Measurements from ENCODE around the gene SLC10A7. TPM values are rescaled to one million over a fixed set of nuclear protein-coding genes. Genes with fewer than 3 reads are reported as not detected.

Gene SLC10A7
- total and polyA plus RNA-seq, 4 donors: 3.7 to 18.7 (median 7.6) TPM

DNA sequence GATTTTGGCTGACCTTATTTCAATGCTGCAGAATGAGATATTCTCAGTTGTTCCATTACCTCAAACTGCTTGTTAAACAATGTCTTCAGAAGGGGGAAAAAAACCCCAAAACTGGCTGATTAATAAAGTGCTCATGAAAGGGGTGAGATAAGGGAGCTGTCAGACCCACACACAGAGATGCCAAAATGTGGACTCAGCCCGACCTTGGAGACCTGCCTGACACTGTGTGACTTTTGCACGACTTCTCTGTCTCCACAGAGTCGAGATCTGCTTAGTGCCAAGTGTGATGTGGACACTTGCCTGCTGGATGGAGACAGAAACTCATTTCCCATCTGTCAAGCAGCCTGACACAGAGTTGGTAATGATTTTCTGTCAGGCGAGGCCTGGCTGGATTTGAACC is 275.9 kb downstream of the SLC10A7 start:
- Histone ChIP-seq H3K27ac (ENCODE audit: low read depth in 1 of 2, low read length in 2 of 2) (no peak overlapping the region), H3K4me1 (ENCODE audit: control insufficient read depth in 4 of 4, insufficient read depth in 4 of 4, low read length in 3 of 4) (peaks cover 0 to 2% (median 0%) of the 10 kb centered on the region in 4 donors), H3K36me3 (ENCODE audit: control insufficient read depth in 4 of 4, insufficient read depth in 3 of 4, low read depth in 1 of 4, low read length in 3 of 4) (no peaks in the 10 kb centered on the region), H3K27me3 (ENCODE audit: control insufficient read depth in 4 of 4, insufficient read depth in 4 of 4, low read length in 3 of 4) (no peaks in the 10 kb centered on the region), H3K4me3 (ENCODE audit: low read depth in 1 of 3, low read length in 3 of 3) (no peak overlapping the region), H3K9ac (ENCODE audit: low read depth in 1 of 2, low read length in 2 of 2) (no peak overlapping the region), H3K9me3 (ENCODE audit: control insufficient read depth in 4 of 4, low read length in 3 of 4) (no peaks in the 10 kb centered on the region)
- 44% methylated on average over 4 of the region's 4 CpGs for WGBS
- no peak for DNase-seq (ENCODE audit: low spot score)
- TF ChIP-seq NR2F2 (IDR thresholded peaks at IDR 0.05) (peak; percentile 91), GABPA (IDR thresholded peaks at IDR 0.05 in 1 of 2, conservative IDR thresholded peaks at IDR 0.05 in 1 of 2) (no peak)

- Histone ChIP-seq H3K9ac (ENCODE audit: low read depth in 1 of 2, low read length in 2 of 2) (no peak overlapping the region), H3K36me3 (ENCODE audit: control insufficient read depth in 4 of 4, insufficient read depth in 3 of 4, low read depth in 1 of 4, low read length in 3 of 4) (no peaks in the 10 kb centered on the region), H3K27me3 (ENCODE audit: control insufficient read depth in 4 of 4, insufficient read depth in 4 of 4, low read length in 3 of 4) (no peaks in the 10 kb centered on the region), H3K4me3 (ENCODE audit: low read depth in 1 of 3, low read length in 3 of 3) (no peak overlapping the region), H3K9me3 (ENCODE audit: control insufficient read depth in 4 of 4, low read length in 3 of 4) (no peaks in the 10 kb centered on the region), H3K4me1 (ENCODE audit: control insufficient read depth in 4 of 4, insufficient read depth in 4 of 4, low read length in 3 of 4) (peaks cover 0 to 2% (median 0%) of the 10 kb centered on the region in 4 donors), H3K27ac (ENCODE audit: low read depth in 1 of 2, low read length in 2 of 2) (no peak overlapping the region)
- DNase-seq (ENCODE audit: low spot score): no peak
- TF ChIP-seq, protein P1, sequence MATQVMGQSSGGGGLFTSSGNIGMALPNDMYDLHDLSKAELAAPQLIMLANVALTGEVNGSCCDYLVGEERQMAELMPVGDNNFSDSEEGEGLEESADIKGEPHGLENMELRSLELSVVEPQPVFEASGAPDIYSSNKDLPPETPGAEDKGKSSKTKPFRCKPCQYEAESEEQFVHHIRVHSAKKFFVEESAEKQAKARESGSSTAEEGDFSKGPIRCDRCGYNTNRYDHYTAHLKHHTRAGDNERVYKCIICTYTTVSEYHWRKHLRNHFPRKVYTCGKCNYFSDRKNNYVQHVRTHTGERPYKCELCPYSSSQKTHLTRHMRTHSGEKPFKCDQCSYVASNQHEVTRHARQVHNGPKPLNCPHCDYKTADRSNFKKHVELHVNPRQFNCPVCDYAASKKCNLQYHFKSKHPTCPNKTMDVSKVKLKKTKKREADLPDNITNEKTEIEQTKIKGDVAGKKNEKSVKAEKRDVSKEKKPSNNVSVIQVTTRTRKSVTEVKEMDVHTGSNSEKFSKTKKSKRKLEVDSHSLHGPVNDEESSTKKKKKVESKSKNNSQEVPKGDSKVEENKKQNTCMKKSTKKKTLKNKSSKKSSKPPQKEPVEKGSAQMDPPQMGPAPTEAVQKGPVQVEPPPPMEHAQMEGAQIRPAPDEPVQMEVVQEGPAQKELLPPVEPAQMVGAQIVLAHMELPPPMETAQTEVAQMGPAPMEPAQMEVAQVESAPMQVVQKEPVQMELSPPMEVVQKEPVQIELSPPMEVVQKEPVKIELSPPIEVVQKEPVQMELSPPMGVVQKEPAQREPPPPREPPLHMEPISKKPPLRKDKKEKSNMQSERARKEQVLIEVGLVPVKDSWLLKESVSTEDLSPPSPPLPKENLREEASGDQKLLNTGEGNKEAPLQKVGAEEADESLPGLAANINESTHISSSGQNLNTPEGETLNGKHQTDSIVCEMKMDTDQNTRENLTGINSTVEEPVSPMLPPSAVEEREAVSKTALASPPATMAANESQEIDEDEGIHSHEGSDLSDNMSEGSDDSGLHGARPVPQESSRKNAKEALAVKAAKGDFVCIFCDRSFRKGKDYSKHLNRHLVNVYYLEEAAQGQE (IDR thresholded peaks at IDR 0.05): no peak
- no peak for TF ChIP-seq JUND (IDR thresholded peaks at IDR 0.05)
- TF ChIP-seq GABPA (IDR thresholded peaks at IDR 0.05 in 1 of 2, conservative IDR thresholded peaks at IDR 0.05 in 1 of 2): no peak
- WGBS: 40% methylated on average over 3 of the region's 3 CpGs
Measured at GRCh38 chr4:146245246-146245645, 276.5 kb downstream of the SLC10A7 start.

GRCh38 chr4:146244496-146244895 is 277.2 kb downstream of the SLC10A7 start:
- DNase-seq (ENCODE audit: low spot score): no peak
- Histone ChIP-seq H3K27ac (ENCODE audit: low read depth in 1 of 2, low read length in 2 of 2) (no peak overlapping the region), H3K4me1 (ENCODE audit: control insufficient read depth in 4 of 4, insufficient read depth in 4 of 4, low read length in 3 of 4) (peaks cover 0 to 2% (median 0%) of the 10 kb centered on the region in 4 donors), H3K36me3 (ENCODE audit: control insufficient read depth in 4 of 4, insufficient read depth in 3 of 4, low read depth in 1 of 4, low read length in 3 of 4) (no peaks in the 10 kb centered on the region), H3K4me3 (ENCODE audit: low read depth in 1 of 3, low read length in 3 of 3) (no peak overlapping the region), H3K9ac (ENCODE audit: low read depth in 1 of 2, low read length in 2 of 2) (no peak overlapping the region), H3K9me3 (ENCODE audit: control insufficient read depth in 4 of 4, low read length in 3 of 4) (no peaks in the 10 kb centered on the region), H3K27me3 (ENCODE audit: control insufficient read depth in 4 of 4, insufficient read depth in 4 of 4, low read length in 3 of 4) (no peaks in the 10 kb centered on the region)
- 84% methylated on average over 9 of the region's 9 CpGs for WGBS
- no peak for TF ChIP-seq HNF4G (IDR thresholded peaks at IDR 0.05)
- no peak for TF ChIP-seq MAX (IDR thresholded peaks at IDR 0.05)
- no peak for TF ChIP-seq RXRA (IDR thresholded peaks at IDR 0.05)
- TF ChIP-seq YY1 (IDR thresholded peaks at IDR 0.05): no peak

GRCh38 chr4:146243883-146244277 is 277.9 kb downstream of the SLC10A7 start:
- H3K4me1 ChIP-seq (ENCODE audit: control insufficient read depth in 4 of 4, insufficient read depth in 4 of 4, low read length in 3 of 4): peaks cover 0 to 2% (median 0%) of the 10 kb centered on the region in 4 donors
- no peaks in the 10 kb centered on the region for H3K9me3 ChIP-seq (ENCODE audit: control insufficient read depth in 4 of 4, low read length in 3 of 4)
- H3K9ac ChIP-seq (ENCODE audit: low read depth in 1 of 2, low read length in 2 of 2): no peak overlapping the region
- no peak overlapping the region for H3K4me3 ChIP-seq (ENCODE audit: low read depth in 1 of 3, low read length in 3 of 3)
- peaks cover 0 to 4% (median 0%) of the 10 kb centered on the region in 4 donors for H3K27me3 ChIP-seq (ENCODE audit: control insufficient read depth in 4 of 4, insufficient read depth in 4 of 4, low read length in 3 of 4)
- H3K27ac ChIP-seq (ENCODE audit: low read depth in 1 of 2, low read length in 2 of 2): no peak overlapping the region
- DNase-seq (ENCODE audit: low spot score): no peak
- no peaks in the 10 kb centered on the region for H3K36me3 ChIP-seq (ENCODE audit: control insufficient read depth in 4 of 4, insufficient read depth in 3 of 4, low read depth in 1 of 4, low read length in 3 of 4)
- WGBS: 84% methylated on average over 17 of the region's 17 CpGs
- TF ChIP-seq, protein P1 (IDR thresholded peaks at IDR 0.05): no peak
- TF ChIP-seq, protein P2, sequence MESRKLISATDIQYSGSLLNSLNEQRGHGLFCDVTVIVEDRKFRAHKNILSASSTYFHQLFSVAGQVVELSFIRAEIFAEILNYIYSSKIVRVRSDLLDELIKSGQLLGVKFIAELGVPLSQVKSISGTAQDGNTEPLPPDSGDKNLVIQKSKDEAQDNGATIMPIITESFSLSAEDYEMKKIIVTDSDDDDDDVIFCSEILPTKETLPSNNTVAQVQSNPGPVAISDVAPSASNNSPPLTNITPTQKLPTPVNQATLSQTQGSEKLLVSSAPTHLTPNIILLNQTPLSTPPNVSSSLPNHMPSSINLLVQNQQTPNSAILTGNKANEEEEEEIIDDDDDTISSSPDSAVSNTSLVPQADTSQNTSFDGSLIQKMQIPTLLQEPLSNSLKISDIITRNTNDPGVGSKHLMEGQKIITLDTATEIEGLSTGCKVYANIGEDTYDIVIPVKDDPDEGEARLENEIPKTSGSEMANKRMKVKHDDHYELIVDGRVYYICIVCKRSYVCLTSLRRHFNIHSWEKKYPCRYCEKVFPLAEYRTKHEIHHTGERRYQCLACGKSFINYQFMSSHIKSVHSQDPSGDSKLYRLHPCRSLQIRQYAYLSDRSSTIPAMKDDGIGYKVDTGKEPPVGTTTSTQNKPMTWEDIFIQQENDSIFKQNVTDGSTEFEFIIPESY (IDR thresholded peaks at IDR 0.05): no peak
- no peak for TF ChIP-seq HNF4A (conservative IDR thresholded peaks at IDR 0.05)
- TF ChIP-seq EGR1 (IDR thresholded peaks at IDR 0.05; ENCODE audit: low read depth in 2 of 2): no peak
- TF ChIP-seq NR2F2 (IDR thresholded peaks at IDR 0.05): no peak
- no peak for TF ChIP-seq GABPA (IDR thresholded peaks at IDR 0.05 in 1 of 2, conservative IDR thresholded peaks at IDR 0.05 in 1 of 2)
- TF ChIP-seq HNF4G (IDR thresholded peaks at IDR 0.05): no peak
- no peak for TF ChIP-seq FOXA1 (IDR thresholded peaks at IDR 0.05)
- no peak for TF ChIP-seq SP1 (IDR thresholded peaks at IDR 0.05)
